Fibroblast of lung (primary cell): Measurements from ENCODE around the gene HTRA3. TPM values are rescaled to one million over a fixed set of nuclear protein-coding genes. Genes with fewer than 3 reads are reported as not detected.

ENCODE experiments used
- DNase-seq, 2 donors: peaks; one replicate each; pipeline versions ENCODE4 v3.0.0 to v3.0.0-alpha.2; 2010; ENCODE audit warnings: low read depth in 2 of 2
- H2AFZ ChIP-seq: 2 replicates; pipeline ENCODE4 v1.5.1; 2012; ENCODE audit warnings: low read length, control low read depth, inconsistent platforms
- H3K27ac ChIP-seq: 2 replicates; pipeline ENCODE4 v1.5.1; 2011; ENCODE audit warnings: low read length, control low read depth; ENCODE audit not compliant: insufficient read depth
- H3K27me3 ChIP-seq: 2 replicates; pipeline ENCODE4 v1.5.1; 2011; ENCODE audit warnings: mild to moderate bottlenecking, low read length; ENCODE audit not compliant: control insufficient read depth, insufficient read depth
- H3K36me3 ChIP-seq: 2 replicates; pipeline ENCODE4 v1.5.1; 2011; ENCODE audit warnings: low read length; ENCODE audit not compliant: control insufficient read depth, insufficient read depth
- H3K4me1 ChIP-seq: 2 replicates; pipeline ENCODE4 v1.5.1; 2011; ENCODE audit warnings: low read length; ENCODE audit not compliant: control insufficient read depth, insufficient read depth; ENCODE audit errors: extremely low read depth
- H3K4me2 ChIP-seq: 2 replicates; pipeline ENCODE4 v1.5.1; 2011; ENCODE audit warnings: low read length, control low read depth; ENCODE audit not compliant: insufficient read depth; ENCODE audit errors: extremely low read depth
- H3K4me3 ChIP-seq, 4 experiments: fragments of 200-600 bp in 1 of 4; sonication (generic) in 1 of 4; replicated peaks in 1 of 4; 2 replicates each; pipeline ENCODE4 v1.5.1; 2011 to 2016; ENCODE audit warnings: low read length in 4 of 4, low read depth in 3 of 4, mild to moderate bottlenecking in 3 of 4, control low read depth in 2 of 4, inconsistent platforms in 1 of 4, mixed read lengths in 1 of 4; ENCODE audit not compliant: insufficient read depth in 1 of 4; ENCODE audit errors: control extremely low read depth in 1 of 4
- H3K79me2 ChIP-seq: 2 replicates; pipeline ENCODE4 v1.5.1; 2012; ENCODE audit warnings: mild to moderate bottlenecking, low read length, inconsistent platforms; ENCODE audit not compliant: control insufficient read depth, insufficient read depth
- H3K9ac ChIP-seq: 2 replicates; pipeline ENCODE4 v1.5.1; 2011; ENCODE audit warnings: mild to moderate bottlenecking, low read length, control low read depth; ENCODE audit not compliant: insufficient read depth
- H3K9me3 ChIP-seq: 2 replicates; pipeline ENCODE4 v1.5.1; 2012; ENCODE audit warnings: low read depth, low read length; ENCODE audit not compliant: control insufficient read depth, insufficient read depth
- H4K20me1 ChIP-seq: 2 replicates; pipeline ENCODE4 v1.5.1; 2011; ENCODE audit warnings: low read length; ENCODE audit not compliant: control insufficient read depth, insufficient read depth; ENCODE audit errors: extremely low read depth
- EZH2 ChIP-seq: IDR thresholded peaks from 2 replicates; pipeline ENCODE4 v1.5.1; 2012; ENCODE audit warnings: low read length, control low read depth, mild to moderate bottlenecking; ENCODE audit errors: missing control alignments
- polyA plus RNA-seq, 2 donors: library from polyadenylated mRNA; depleted of rRNA in 1 of 2; stranded (reverse) in 1 of 2; unstranded in 1 of 2; fragments of >200 nt; gene quantifications; 2 replicates each; pipeline ENCODE4 v1.2.1, GENCODE V29; 2011 to 2012; ENCODE audit warnings: missing spikeins in 1 of 2
- total RNA-seq: library from RNA; depleted of rRNA; stranded (reverse); fragments of >200 nt; gene quantifications from 2 replicates; pipeline ENCODE4 v1.2.1, GENCODE V29; 2014
- TF ChIP-seq, protein P1 (sequence below), 2 donors: IDR thresholded peaks in 1 of 2; conservative IDR thresholded peaks in 1 of 2; 1 replicate in 1 of 2; 2 replicates in 1 of 2; pipeline ENCODE4 v1.5.1; 2011 to 2012; ENCODE audit warnings: low read length in 2 of 2, control low read depth in 1 of 2, inconsistent platforms in 1 of 2, low read depth in 1 of 2, mild to moderate bottlenecking in 1 of 2

Gene HTRA3
- total and polyA plus RNA-seq, 2 donors (not counting 1 experiment from before 2014, with no cell fraction given), result 2.8 to 3.5 TPM

DNA sequence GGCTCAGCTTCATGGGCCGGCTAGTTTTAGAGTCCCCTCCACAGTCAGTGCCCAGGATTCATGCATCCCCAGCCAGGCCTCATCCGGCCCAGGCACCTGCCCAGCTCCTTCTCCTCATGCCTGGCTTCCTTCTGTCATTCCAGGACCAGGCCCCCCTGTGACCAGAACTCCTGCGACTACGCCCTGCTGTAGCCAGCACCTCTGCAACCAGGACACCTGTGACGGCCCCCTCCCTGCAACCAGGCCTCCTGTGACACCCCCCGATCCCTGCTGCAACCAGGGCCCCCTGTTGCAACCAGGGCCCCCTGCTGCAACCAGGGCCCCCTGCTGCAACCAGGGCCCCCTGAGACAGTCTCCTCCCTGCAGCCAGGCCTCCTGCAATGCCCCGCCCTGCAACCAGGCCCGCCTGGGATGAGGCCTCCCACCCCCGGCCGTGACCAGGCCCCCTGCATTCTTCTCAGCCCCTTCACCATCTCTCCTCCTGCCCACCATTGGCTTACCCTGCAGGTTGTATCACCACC is 46.8 kb downstream of the HTRA3 start:
- H3K4me3 ChIP-seq, result no peak overlapping the region
- no peak overlapping the region for H3K27ac ChIP-seq
- TF ChIP-seq EZH2, result no peak
- TF ChIP-seq, protein P1, sequence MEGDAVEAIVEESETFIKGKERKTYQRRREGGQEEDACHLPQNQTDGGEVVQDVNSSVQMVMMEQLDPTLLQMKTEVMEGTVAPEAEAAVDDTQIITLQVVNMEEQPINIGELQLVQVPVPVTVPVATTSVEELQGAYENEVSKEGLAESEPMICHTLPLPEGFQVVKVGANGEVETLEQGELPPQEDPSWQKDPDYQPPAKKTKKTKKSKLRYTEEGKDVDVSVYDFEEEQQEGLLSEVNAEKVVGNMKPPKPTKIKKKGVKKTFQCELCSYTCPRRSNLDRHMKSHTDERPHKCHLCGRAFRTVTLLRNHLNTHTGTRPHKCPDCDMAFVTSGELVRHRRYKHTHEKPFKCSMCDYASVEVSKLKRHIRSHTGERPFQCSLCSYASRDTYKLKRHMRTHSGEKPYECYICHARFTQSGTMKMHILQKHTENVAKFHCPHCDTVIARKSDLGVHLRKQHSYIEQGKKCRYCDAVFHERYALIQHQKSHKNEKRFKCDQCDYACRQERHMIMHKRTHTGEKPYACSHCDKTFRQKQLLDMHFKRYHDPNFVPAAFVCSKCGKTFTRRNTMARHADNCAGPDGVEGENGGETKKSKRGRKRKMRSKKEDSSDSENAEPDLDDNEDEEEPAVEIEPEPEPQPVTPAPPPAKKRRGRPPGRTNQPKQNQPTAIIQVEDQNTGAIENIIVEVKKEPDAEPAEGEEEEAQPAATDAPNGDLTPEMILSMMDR (conservative IDR thresholded peaks at IDR 0.05 in 1 of 2, IDR thresholded peaks at IDR 0.05 in 1 of 2; ENCODE audit: low read depth in 1 of 2, low read length in 2 of 2), result no peak
- peaks cover 22% of the 10 kb centered on the region for H3K4me1 ChIP-seq
- H3K9ac ChIP-seq, result no peak overlapping the region
- peaks cover 3% of the 10 kb centered on the region for H3K27me3 ChIP-seq
- no peaks in the 10 kb centered on the region for H3K36me3 ChIP-seq
- H4K20me1 ChIP-seq, result no peaks in the 10 kb centered on the region
- H3K9me3 ChIP-seq, result no peaks in the 10 kb centered on the region
- H2AFZ ChIP-seq, result no peak overlapping the region
- DNase-seq, result no peak
- peak overlapping the region; percentile 50 for H3K4me2 ChIP-seq
- H3K79me2 ChIP-seq, result no peaks in the 10 kb centered on the region

DNA sequence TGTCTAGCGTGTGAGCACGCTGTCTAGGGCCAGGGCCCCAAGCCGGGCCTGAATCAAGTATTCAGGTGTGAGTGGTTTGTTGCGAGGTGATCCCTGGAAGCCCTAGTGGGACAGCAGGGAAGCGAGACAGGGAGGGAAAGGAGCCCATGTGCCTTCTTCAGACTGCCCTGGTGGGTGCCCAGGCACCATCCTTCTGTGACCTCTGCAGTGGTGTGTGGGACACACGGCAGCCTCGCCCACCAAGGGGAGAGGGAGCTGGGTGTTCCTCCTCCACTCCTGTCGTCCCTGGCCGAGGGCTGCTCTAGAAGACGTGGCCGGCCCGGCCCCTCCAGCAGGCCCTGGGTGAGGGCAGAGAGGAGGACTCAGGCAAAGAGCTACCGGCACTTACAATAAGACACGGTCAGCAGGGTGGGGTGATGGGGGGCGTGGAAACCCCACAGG is 47.4 kb downstream of the HTRA3 start:
- H3K4me2 ChIP-seq, result no peak overlapping the region
- H3K27ac ChIP-seq, result no peak overlapping the region
- no peak for TF ChIP-seq EZH2
- TF ChIP-seq, protein P1 (conservative IDR thresholded peaks at IDR 0.05 in 1 of 2, IDR thresholded peaks at IDR 0.05 in 1 of 2; ENCODE audit: low read depth in 1 of 2, low read length in 2 of 2), result no peak
- H3K9ac ChIP-seq, result no peak overlapping the region
- no peaks in the 10 kb centered on the region for H3K79me2 ChIP-seq
- H3K9me3 ChIP-seq, result no peaks in the 10 kb centered on the region
- DNase-seq, result no peak
- H3K36me3 ChIP-seq, result no peaks in the 10 kb centered on the region
- H3K4me1 ChIP-seq, result peaks cover 22% of the 10 kb centered on the region
- H4K20me1 ChIP-seq, result no peaks in the 10 kb centered on the region
- no peaks in the 10 kb centered on the region for H3K27me3 ChIP-seq
- no peak overlapping the region for H2AFZ ChIP-seq
- no peak overlapping the region for H3K4me3 ChIP-seq

DNA sequence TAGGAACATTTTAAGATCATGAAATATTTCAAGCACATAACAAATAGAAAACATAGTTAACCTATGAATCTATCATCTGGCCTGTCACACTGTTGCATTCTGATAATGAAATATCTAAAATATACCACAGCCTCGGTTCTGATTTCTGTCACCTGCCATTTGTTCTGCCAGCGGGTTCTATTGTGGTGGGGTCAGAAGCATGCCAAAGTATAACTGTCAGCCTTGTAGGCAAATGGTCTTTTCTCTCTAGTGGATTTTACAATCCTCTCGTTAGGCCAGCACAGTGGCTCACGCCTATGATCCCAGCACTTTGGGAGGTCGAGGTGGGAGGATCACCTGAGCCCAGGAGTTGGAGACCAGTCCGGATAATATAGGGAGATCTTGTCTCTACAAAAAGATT is 47.9 kb downstream of the HTRA3 start:
- no peaks in the 10 kb centered on the region for H4K20me1 ChIP-seq
- H3K79me2 ChIP-seq, result no peaks in the 10 kb centered on the region
- DNase-seq, result no peak
- no peak overlapping the region for H3K27ac ChIP-seq
- H3K9me3 ChIP-seq, result no peaks in the 10 kb centered on the region
- H3K9ac ChIP-seq, result no peak overlapping the region
- no peak for TF ChIP-seq EZH2
- TF ChIP-seq, protein P1 (conservative IDR thresholded peaks at IDR 0.05 in 1 of 2, IDR thresholded peaks at IDR 0.05 in 1 of 2; ENCODE audit: low read depth in 1 of 2, low read length in 2 of 2), result no peak
- H2AFZ ChIP-seq, result no peak overlapping the region
- H3K4me1 ChIP-seq, result peaks cover 22% of the 10 kb centered on the region
- H3K4me3 ChIP-seq, result no peak overlapping the region
- H3K4me2 ChIP-seq, result no peak overlapping the region
- H3K36me3 ChIP-seq, result no peaks in the 10 kb centered on the region
- no peaks in the 10 kb centered on the region for H3K27me3 ChIP-seq
